CD4-positive, alpha-beta memory T cell (primary cell): ENCODE results near the gene TMEM161A. TPM values are rescaled to one million over a fixed set of nuclear protein-coding genes. Genes with fewer than 3 reads are reported as not detected.
"Not testable (repeated sequence)": the region's sequence is repeated elsewhere in the genome, so short reads cannot be mapped to it uniquely, and the experiment has no call there.

Experiments
- CTCF ChIA-PET: fragments of 350-600 bp; sonication (Branson Sonifier 250); formaldehyde crosslinking; loops from one replicate; lab custom pipeline; 2021; ENCODE audit warnings: inconsistent platforms; ENCODE audit not compliant: partially characterized antibody; lab: Charles Lee
- POLR2A ChIA-PET: fragments of 350-600 bp; sonication (Branson Sonifier 250); formaldehyde crosslinking; loops from one replicate; lab custom pipeline; 2021; ENCODE audit not compliant: partially characterized antibody; lab: Charles Lee
- DNase-seq, 5 donors: peaks; one replicate each; pipeline versions ENCODE4 v3.0.0 to v3.0.0-alpha.2; 2020 to 2022; ENCODE audit warnings: mixed read lengths in 1 of 5
- H3K27ac ChIP-seq: one replicate; pipeline ENCODE4 v1.7.0; 2013; ENCODE audit warnings: low read depth, low read length
- H3K27me3 ChIP-seq: 2 replicates; pipeline ENCODE4 v1.7.0; 2013; ENCODE audit warnings: mild to moderate bottlenecking, low read length, moderate library complexity; ENCODE audit not compliant: insufficient read depth
- H3K36me3 ChIP-seq: 2 replicates; pipeline ENCODE4 v1.7.0; 2013; ENCODE audit warnings: mild to moderate bottlenecking, low read length, moderate library complexity; ENCODE audit not compliant: insufficient read depth
- H3K4me1 ChIP-seq: 2 replicates; pipeline ENCODE4 v1.7.0; 2013; ENCODE audit warnings: mild to moderate bottlenecking, low read length, moderate library complexity; ENCODE audit not compliant: insufficient read depth
- H3K4me3 ChIP-seq, 2 donors: one replicate each; pipeline ENCODE4 v1.7.0; 2013; ENCODE audit warnings: low read length in 2 of 2, mild to moderate bottlenecking in 1 of 2
- H3K9me3 ChIP-seq, 2 donors: one replicate each; pipeline ENCODE4 v1.7.0; 2013; ENCODE audit warnings: low read length in 2 of 2, control low read depth in 1 of 2; ENCODE audit not compliant: control insufficient read depth in 1 of 2
- H3K27ac Mint-ChIP-seq, 7 donors: one replicate each; pipeline ENCODE4 v1.8.0; 2020 to 2021; ENCODE audit warnings: mixed read lengths in 7 of 7, mild to moderate bottlenecking in 6 of 7, inconsistent platforms in 3 of 7, moderate library complexity in 3 of 7
- H3K27me3 Mint-ChIP-seq, 2 donors: one replicate each; pipeline ENCODE4 v1.8.0; 2020 to 2021; ENCODE audit warnings: mixed read lengths in 2 of 2
- H3K36me3 Mint-ChIP-seq, 2 donors: one replicate each; pipeline ENCODE4 v1.8.0; 2020 to 2021; ENCODE audit warnings: mixed read lengths in 2 of 2, inconsistent platforms in 1 of 2, mild to moderate bottlenecking in 1 of 2
- H3K4me1 Mint-ChIP-seq, 4 donors: one replicate each; pipeline ENCODE4 v1.8.0; 2020 to 2021; ENCODE audit warnings: mixed read lengths in 4 of 4, mild to moderate bottlenecking in 1 of 4
- H3K4me3 Mint-ChIP-seq, 8 donors: one replicate each; pipeline ENCODE4 v1.8.0; 2020 to 2021; ENCODE audit warnings: mixed read lengths in 8 of 8, mild to moderate bottlenecking in 7 of 8, moderate library complexity in 6 of 8, inconsistent platforms in 3 of 8
- H3K9me3 Mint-ChIP-seq, 8 donors: one replicate each; pipeline ENCODE4 v1.8.0; 2020 to 2021; ENCODE audit warnings: mixed read lengths in 8 of 8, mild to moderate bottlenecking in 5 of 8, inconsistent platforms in 3 of 8, moderate library complexity in 1 of 8
- intact Hi-C: fragments of 100-400 bp; cut with micrococcal nuclease; formaldehyde crosslinking; loops from one replicate; pipeline ENCODE4 v1.15.1; 2023
- polyA plus RNA-seq, 2 donors: library from polyadenylated mRNA; unstranded; fragments of 300-500 nt; fragmentation: Illumina TruSeq; gene quantifications; one replicate each; pipeline ENCODE4 v1.2.3, GENCODE V29; 2021
- total RNA-seq, 2 experiments: library from RNA; stranded (reverse); gene quantifications; one replicate each; pipeline ENCODE4 v1.2.3, GENCODE V29; 2021

TMEM161A gene
- total and polyA plus RNA-seq, 4 experiments from 2014 or later = 17.0 to 31.2 (median 23.8) TPM

DNA sequence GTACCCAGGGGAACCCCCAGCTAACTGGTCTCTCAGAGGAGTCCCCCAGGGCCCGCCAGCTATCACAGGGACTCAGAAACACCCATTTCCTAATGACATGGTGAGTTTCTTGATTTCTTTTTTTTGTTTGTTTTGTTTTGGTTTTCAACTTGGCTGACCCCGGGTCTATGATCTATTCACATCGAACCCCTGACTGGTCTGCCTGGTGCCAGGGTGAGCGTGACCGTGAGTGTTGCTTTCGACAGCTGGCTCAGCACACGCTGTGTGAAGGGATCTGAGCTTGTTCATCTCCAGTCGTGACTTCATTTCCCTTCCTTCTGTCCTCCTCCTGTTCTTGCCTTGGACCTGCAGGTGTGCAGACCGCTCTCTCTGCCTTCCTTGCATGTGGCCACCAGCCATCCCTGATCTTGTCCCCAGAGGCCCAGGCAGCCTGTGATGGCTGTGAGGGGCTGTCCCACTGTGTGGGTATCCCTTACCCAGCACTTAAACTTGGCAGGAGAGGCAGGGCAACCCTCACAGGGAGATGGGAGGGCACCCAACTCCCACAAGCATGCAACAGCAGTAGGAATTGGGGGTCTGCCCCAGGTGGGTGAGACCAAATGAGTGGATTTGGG lies 26.2 kb downstream of the TMEM161A start:
- ChIA-PET CTCF (interaction anchor here (1.3 kb wide), 1 partner anchor 59 kb away, joined by 6 read pairs; no protein-coding TSS in a partner anchor), POLR2A (interaction anchor here (1.6 kb wide), 1 partner anchor 49 kb away, joined by 3 read pairs; no protein-coding TSS in a partner anchor)
- intact Hi-C loops = no loop called here
- Mint-ChIP-seq H3K27me3 (no peaks in the 10 kb centered on the region), H3K36me3 (peaks cover 7 to 11% of the 10 kb centered on the region in 2 donors), H3K4me1 (peaks cover 5 to 9% (median 5%) of the 10 kb centered on the region in 4 donors), H3K9me3 (no peaks in the 10 kb centered on the region), H3K27ac (no peak overlapping the region), H3K4me3 (no peak overlapping the region)
- Histone ChIP-seq H3K4me1 (no peaks in the 10 kb centered on the region), H3K27ac (no peak overlapping the region), H3K9me3 (no peaks in the 10 kb centered on the region), H3K36me3 (no peaks in the 10 kb centered on the region), H3K4me3 (no peak overlapping the region), H3K27me3 (no peaks in the 10 kb centered on the region)
- no peak for DNase-seq

DNA sequence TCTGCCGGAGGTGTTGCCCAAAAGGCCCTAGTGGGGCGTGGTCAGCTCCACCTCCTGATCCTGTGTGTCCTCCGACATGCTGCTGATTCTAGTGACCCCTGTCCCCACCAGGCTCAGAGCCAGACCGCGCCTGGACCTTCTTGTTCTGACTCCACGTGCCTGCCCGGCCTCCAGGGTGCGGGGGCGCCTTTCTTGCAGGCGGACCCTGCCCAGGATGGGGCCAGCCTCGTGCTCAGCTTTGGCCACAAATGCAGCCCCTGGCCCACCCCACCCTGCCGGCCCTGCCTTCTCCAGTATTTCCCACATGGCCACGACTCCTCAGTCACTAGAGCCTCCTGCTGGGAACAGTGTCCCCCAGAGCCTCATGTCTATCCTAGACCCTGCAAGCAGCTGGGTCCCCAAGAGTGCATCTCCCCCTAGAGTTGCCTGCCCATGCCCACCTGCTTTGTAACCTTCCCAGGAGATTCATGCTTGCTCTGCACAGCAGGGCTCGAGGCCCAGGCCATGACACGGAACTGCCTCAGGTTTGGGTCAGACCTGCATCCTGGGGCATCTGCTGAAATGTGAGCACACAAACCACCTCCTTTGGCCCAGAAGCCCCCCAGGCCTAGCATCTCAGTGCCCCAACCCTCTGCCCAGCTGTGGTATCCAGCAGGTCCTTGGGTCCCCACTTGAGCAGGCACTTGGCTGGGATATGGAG lies 27.0 kb downstream of the TMEM161A start:
- Histone ChIP-seq H3K27ac (no peak overlapping the region), H3K4me1 (no peaks in the 10 kb centered on the region), H3K9me3 (no peaks in the 10 kb centered on the region), H3K36me3 (no peaks in the 10 kb centered on the region), H3K27me3 (no peaks in the 10 kb centered on the region), H3K4me3 (no peak overlapping the region)
- POLR2A ChIA-PET = interaction anchor here (1.6 kb wide), 1 partner anchor 48 kb away, joined by 3 read pairs; no protein-coding TSS in a partner anchor
- no peak for DNase-seq
- H3K27ac Mint-ChIP-seq = no peak overlapping the region
- peaks cover 6 to 11% of the 10 kb centered on the region in 2 donors for H3K36me3 Mint-ChIP-seq
- intact Hi-C loops = no loop called here
- H3K9me3 Mint-ChIP-seq = no peaks in the 10 kb centered on the region
- CTCF ChIA-PET = interaction anchor here (0.8 to 1.3 kb wide), 2 partner anchors 57 to 58 kb away, joined by 6 read pairs; no protein-coding TSS in a partner anchor
- peaks cover 5 to 9% (median 5%) of the 10 kb centered on the region in 4 donors for H3K4me1 Mint-ChIP-seq
- peak overlapping the region in 1 of 8 donors; percentile 17 for H3K4me3 Mint-ChIP-seq
- no peaks in the 10 kb centered on the region for H3K27me3 Mint-ChIP-seq

DNA sequence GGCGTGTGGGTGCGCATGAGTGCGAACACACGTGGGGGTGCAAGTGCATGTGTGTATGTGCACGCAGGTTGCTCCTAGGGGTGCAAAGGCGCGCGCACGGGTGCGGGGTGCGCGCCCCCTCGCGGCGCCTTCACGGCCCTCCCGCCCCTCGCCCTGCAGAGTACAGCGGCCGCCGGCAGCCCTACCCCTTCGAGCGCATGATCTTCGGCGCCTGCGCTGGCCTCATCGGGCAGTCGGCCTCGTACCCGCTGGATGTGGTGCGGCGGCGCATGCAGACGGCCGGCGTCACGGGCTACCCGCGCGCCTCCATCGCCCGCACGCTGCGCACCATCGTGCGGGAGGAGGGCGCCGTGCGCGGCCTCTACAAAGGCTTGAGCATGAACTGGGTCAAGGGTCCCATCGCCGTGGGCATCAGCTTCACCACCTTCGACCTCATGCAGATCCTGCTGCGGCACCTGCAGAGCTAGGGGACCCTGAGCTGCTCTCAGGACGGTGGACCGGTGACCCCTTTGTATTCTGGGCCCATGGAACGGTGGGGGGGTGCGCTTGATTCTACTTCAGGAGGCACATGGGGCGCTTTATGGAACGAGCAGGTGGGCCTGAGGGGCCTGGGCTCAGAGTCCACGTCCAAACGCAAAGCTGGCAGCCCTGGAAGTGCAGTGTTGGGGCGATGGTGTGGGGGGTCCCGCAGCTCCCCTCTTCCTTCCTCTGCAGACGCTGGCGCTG lies 27.7 kb downstream of the TMEM161A start:
- ChIA-PET POLR2A (interaction anchor here (1.6 kb wide), 1 partner anchor 48 kb away, joined by 3 read pairs; no protein-coding TSS in a partner anchor), CTCF (interaction anchor here (0.8 to 1.3 kb wide), 2 partner anchors 56 to 58 kb away, joined by 6 read pairs; no protein-coding TSS in a partner anchor)
- H3K36me3 Mint-ChIP-seq = peaks cover 6 to 11% of the 10 kb centered on the region in 2 donors
- no peaks in the 10 kb centered on the region for H3K27me3 ChIP-seq
- H3K4me1 ChIP-seq = no peaks in the 10 kb centered on the region
- H3K27me3 Mint-ChIP-seq = no peaks in the 10 kb centered on the region
- peaks cover 5 to 9% (median 5%) of the 10 kb centered on the region in 4 donors for H3K4me1 Mint-ChIP-seq
- no peak overlapping the region for H3K27ac Mint-ChIP-seq
- intact Hi-C loops = loop anchor here (1.0 kb wide), 1 partner anchor 57 kb away; no protein-coding TSS in a partner anchor
- H3K4me3 Mint-ChIP-seq = no peak overlapping the region
- H3K4me3 ChIP-seq = no peak overlapping the region
- no peaks in the 10 kb centered on the region for H3K9me3 Mint-ChIP-seq
- no peak overlapping the region for H3K27ac ChIP-seq
- H3K36me3 ChIP-seq = no peaks in the 10 kb centered on the region
- peak in 2 of 5 donors; percentile 2 to 13 for DNase-seq
- H3K9me3 ChIP-seq = no peaks in the 10 kb centered on the region

DNA sequence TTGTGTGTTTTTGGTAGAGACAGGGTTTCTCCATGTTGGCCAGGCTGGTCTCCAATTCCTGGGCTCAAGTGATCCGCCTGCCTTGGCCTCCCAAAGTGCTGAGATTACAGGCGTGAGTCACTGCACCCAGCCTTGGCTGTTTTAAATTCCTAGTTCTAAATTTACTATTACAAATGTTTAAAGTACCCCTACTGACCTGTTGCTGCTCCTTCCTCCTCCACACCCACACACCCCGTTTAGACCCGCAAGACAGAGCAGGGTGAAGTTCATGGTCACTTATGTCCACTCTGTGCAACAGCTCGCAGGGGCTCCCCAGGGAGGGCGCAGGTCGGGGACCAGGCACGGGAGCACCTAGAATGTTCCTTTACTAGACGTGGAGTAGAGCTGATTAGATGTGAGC lies 28.7 kb downstream of the TMEM161A start:
- Mint-ChIP-seq H3K9me3 (no peaks in the 10 kb centered on the region), H3K4me3 (no peak overlapping the region), H3K36me3 (peaks cover 6 to 11% of the 10 kb centered on the region in 2 donors), H3K27me3 (no peaks in the 10 kb centered on the region), H3K27ac (peak overlapping the region in 1 of 7 donors; percentile 77), H3K4me1 (peaks cover 5 to 9% (median 5%) of the 10 kb centered on the region in 4 donors)
- H3K27ac ChIP-seq = no peak overlapping the region
- intact Hi-C loops = no loop called here
- no peaks in the 10 kb centered on the region for H3K36me3 ChIP-seq
- ChIA-PET CTCF (no interaction called here), POLR2A (no interaction called here)
- no peaks in the 10 kb centered on the region for H3K9me3 ChIP-seq
- no peaks in the 10 kb centered on the region for H3K4me1 ChIP-seq
- no peaks in the 10 kb centered on the region for H3K27me3 ChIP-seq
- no peak overlapping the region for H3K4me3 ChIP-seq
- DNase-seq = no peak

DNA sequence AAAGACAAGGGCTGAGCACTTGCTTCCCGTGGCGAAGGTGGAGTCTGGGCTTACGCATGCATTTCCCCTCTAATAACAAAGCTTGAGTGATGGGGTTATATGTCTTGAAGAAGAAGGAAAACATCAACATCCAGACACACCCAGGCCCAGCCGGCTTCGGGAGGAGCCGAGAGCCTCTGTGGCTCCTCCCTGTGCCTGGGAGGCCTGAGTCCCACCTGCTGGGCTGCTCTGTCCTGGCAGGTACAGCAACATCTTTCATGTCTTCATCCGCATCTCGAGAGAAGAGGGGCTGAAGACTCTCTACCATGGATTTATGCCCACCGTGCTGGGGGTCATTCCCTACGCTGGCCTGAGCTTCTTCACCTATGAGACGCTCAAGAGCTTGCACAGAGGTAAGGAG lies 30.6 kb downstream of the TMEM161A start:
- Mint-ChIP-seq H3K9me3 (no peaks in the 10 kb centered on the region), H3K36me3 (peaks cover 6 to 11% of the 10 kb centered on the region in 2 donors), H3K4me3 (no peak overlapping the region), H3K27ac (peak overlapping the region in 2 of 7 donors; percentile 29 to 72), H3K4me1 (peaks cover 3 to 9% (median 5%) of the 10 kb centered on the region in 4 donors), H3K27me3 (no peaks in the 10 kb centered on the region)
- Histone ChIP-seq H3K27me3 (no peaks in the 10 kb centered on the region), H3K4me1 (no peaks in the 10 kb centered on the region), H3K36me3 (no peaks in the 10 kb centered on the region), H3K4me3 (no peak overlapping the region), H3K27ac (no peak overlapping the region), H3K9me3 (no peaks in the 10 kb centered on the region)
- POLR2A ChIA-PET = no interaction called here
- peak in 1 of 5 donors; percentile 11 for DNase-seq
- intact Hi-C loops = no loop called here
- CTCF ChIA-PET = interaction anchor here (0.6 to 1.9 kb wide), 2 partner anchors 8 to 1613 kb away, joined by 3 to 5 read pairs; no protein-coding TSS in a partner anchor

DNA sequence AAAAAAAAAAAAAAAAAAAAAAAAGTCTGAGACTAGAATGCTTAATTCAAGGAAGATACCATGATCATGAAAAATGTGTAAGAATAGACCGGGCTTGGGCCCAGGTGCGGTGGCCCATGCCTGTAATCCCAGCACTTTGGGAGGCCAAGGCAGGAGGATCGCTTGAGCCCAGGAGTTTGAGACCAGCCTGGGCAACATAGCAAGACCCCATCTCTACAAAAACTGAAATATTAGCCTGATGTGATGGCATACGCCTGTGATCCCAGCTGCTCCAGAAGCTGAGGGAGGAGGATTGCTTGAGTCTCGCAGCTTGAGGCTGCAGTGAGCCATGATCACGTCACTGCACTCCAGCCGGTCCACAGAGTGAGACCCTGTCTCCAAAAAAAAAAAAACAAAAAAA lies 31.3 kb downstream of the TMEM161A start:
- H3K4me3 ChIP-seq, H3K27ac Mint-ChIP-seq, intact Hi-C loops, H3K27ac ChIP-seq, DNase-seq, H3K9me3 Mint-ChIP-seq, H3K36me3 ChIP-seq, H3K27me3 ChIP-seq, POLR2A ChIA-PET, H3K27me3 Mint-ChIP-seq, H3K4me1 ChIP-seq, H3K4me1 Mint-ChIP-seq, H3K4me3 Mint-ChIP-seq, H3K9me3 ChIP-seq: not testable (repeated sequence)
- CTCF ChIA-PET = interaction anchor here (1.9 kb wide), 1 partner anchor 9 kb away, joined by 5 read pairs; no protein-coding TSS in a partner anchor
- H3K36me3 Mint-ChIP-seq = peaks cover 6 to 11% of the 10 kb centered on the region in 2 donors
